H1 (cell line): ENCODE results near the gene RTN4RL1. TPM values are rescaled to one million over a fixed set of nuclear protein-coding genes. Genes with fewer than 3 reads are reported as not detected.

Experiments
- CTCF ChIA-PET: fragments of 300-600 bp; sonication (Branson Sonifier 250); formaldehyde crosslinking; loops from one replicate; lab custom pipeline; 2021; ENCODE audit not compliant: partially characterized antibody; lab: Charles Lee
- POLR2A ChIA-PET: fragments of 300-600 bp; sonication (Branson Sonifier 250); formaldehyde crosslinking; loops from one replicate; lab custom pipeline; 2021; ENCODE audit warnings: inconsistent platforms; ENCODE audit not compliant: partially characterized antibody; lab: Charles Lee
- DNase-seq, 2 experiments: peaks; one replicate each; pipeline versions ENCODE4 v3.0.0 to v3.0.0-alpha.2; 2010 to 2022; ENCODE audit warnings: low spot score in 2 of 2, low read depth in 1 of 2, mixed read lengths in 1 of 2
- FAIRE-seq: peaks from 2 replicates; lab custom pipeline; 2011; peaks lifted over from hg19 to GRCh38; lab: Jason Lieb, UNC
- H2AFZ ChIP-seq: 2 replicates; pipeline ENCODE4 v1.8.1; 2012; ENCODE audit warnings: low read length, inconsistent platforms
- H2AK5ac ChIP-seq: 2 replicates; pipeline ENCODE4 v1.6.1; 2013; ENCODE audit warnings: low read depth, low read length
- H2BK120ac ChIP-seq: replicated peaks from 2 replicates; pipeline ENCODE3; 2013; ENCODE audit warnings: low read depth, low read length, inconsistent platforms
- H2BK12ac ChIP-seq: 2 replicates; pipeline ENCODE4 v1.6.1; 2013; ENCODE audit warnings: low read depth, low read length
- H2BK15ac ChIP-seq: 2 replicates; pipeline ENCODE4 v1.6.1; 2013; ENCODE audit warnings: low read length
- H2BK20ac ChIP-seq: 2 replicates; pipeline ENCODE4 v1.6.1; 2013; ENCODE audit warnings: low read length
- H2BK5ac ChIP-seq: 2 replicates; pipeline ENCODE4 v1.6.1; 2013; ENCODE audit warnings: low read depth, low read length
- H3K14ac ChIP-seq: 2 replicates; pipeline ENCODE4 v1.6.1; 2013; ENCODE audit warnings: inconsistent platforms; ENCODE audit not compliant: insufficient read length
- H3K18ac ChIP-seq: 2 replicates; pipeline ENCODE4 v1.6.1; 2013; ENCODE audit warnings: low read length; ENCODE audit errors: extremely low read depth
- H3K23ac ChIP-seq: 2 replicates; pipeline ENCODE4 v1.6.1; 2013; ENCODE audit warnings: inconsistent platforms; ENCODE audit not compliant: insufficient read length
- H3K23me2 ChIP-seq: 2 replicates; pipeline ENCODE4 v1.6.1; 2013; ENCODE audit warnings: low read depth, low read length
- H3K27ac ChIP-seq: 2 replicates; pipeline ENCODE4 v1.6.1; 2011; ENCODE audit warnings: low read depth, low read length, inconsistent platforms
- H3K27me3 ChIP-seq, 4 experiments: replicated peaks in 1 of 4; 1 replicate in 1 of 4; 2 replicates in 3 of 4; pipeline versions ENCODE4 v1.6.1 to v1.8.1; 2011 to 2013; ENCODE audit warnings: low read length in 3 of 4, mild to moderate bottlenecking in 3 of 4, inconsistent platforms in 2 of 4, mixed read lengths in 2 of 4, moderate library complexity in 1 of 4; ENCODE audit not compliant: control insufficient read depth in 3 of 4, insufficient read depth in 3 of 4; ENCODE audit errors: extremely low read depth in 1 of 4
- H3K36me3 ChIP-seq, 4 experiments: 2 replicates each; pipeline versions ENCODE4 v1.6.1 to v1.8.1; 2011 to 2013; ENCODE audit warnings: mild to moderate bottlenecking in 4 of 4, low read length in 3 of 4, moderate library complexity in 2 of 4, control low read depth in 1 of 4, inconsistent platforms in 1 of 4; ENCODE audit not compliant: insufficient read depth in 4 of 4, control insufficient read depth in 2 of 4
- H3K4ac ChIP-seq: replicated peaks from 2 replicates; pipeline ENCODE3; 2013; ENCODE audit warnings: low read length, low read depth, mixed read lengths, inconsistent platforms; ENCODE audit not compliant: insufficient read length
- H3K4me1 ChIP-seq, 4 experiments: replicated peaks in 1 of 4; 1 replicate in 1 of 4; 2 replicates in 3 of 4; pipeline versions ENCODE4 v1.6.1 to v1.8.1; 2011 to 2013; ENCODE audit warnings: low read length in 3 of 4, inconsistent platforms in 2 of 4, mixed read lengths in 1 of 4; ENCODE audit not compliant: insufficient read depth in 4 of 4, control insufficient read depth in 3 of 4
- H3K4me2 ChIP-seq, 2 experiments: 2 replicates each; pipeline versions ENCODE4 v1.6.1 to v1.8.1; 2011 to 2013; ENCODE audit warnings: low read depth in 2 of 2, low read length in 2 of 2, control low read depth in 1 of 2, inconsistent platforms in 1 of 2, mild to moderate bottlenecking in 1 of 2; ENCODE audit not compliant: insufficient read depth in 1 of 2
- H3K4me3 ChIP-seq, 4 experiments: fragments of 200-600, 300-600 bp in 1 of 4; sonication (generic), shearing (Covaris generic), sonication (Bioruptor Twin) in 1 of 4; 2 replicates each; pipeline versions ENCODE4 v1.5.1 to v1.8.1; 2011 to 2016; ENCODE audit warnings: low read length in 4 of 4, low read depth in 3 of 4, control low read depth in 2 of 4, inconsistent platforms in 2 of 4, mild to moderate bottlenecking in 2 of 4, mixed read lengths in 1 of 4, moderate library complexity in 1 of 4; ENCODE audit not compliant: insufficient read depth in 2 of 4; ENCODE audit errors: extremely low read depth in 1 of 4
- H3K56ac ChIP-seq: replicated peaks from 2 replicates; pipeline ENCODE3; 2013; ENCODE audit warnings: low read depth, mild to moderate bottlenecking, mixed read lengths, low read length, inconsistent platforms; ENCODE audit not compliant: insufficient read length
- H3K79me1 ChIP-seq: 2 replicates; pipeline ENCODE4 v1.6.1; 2013; ENCODE audit warnings: low read depth, low read length, control low read depth
- H3K79me2 ChIP-seq, 2 experiments: 2 replicates each; pipeline versions ENCODE4 v1.6.1 to v1.8.1; 2012 to 2013; ENCODE audit warnings: low read length in 2 of 2, mild to moderate bottlenecking in 2 of 2, inconsistent platforms in 1 of 2; ENCODE audit not compliant: insufficient read depth in 2 of 2, control insufficient read depth in 1 of 2
- H3K9ac ChIP-seq, 4 experiments: replicated peaks in 1 of 4; 1 replicate in 1 of 4; 2 replicates in 3 of 4; pipeline versions ENCODE4 v1.6.1 to v1.8.1; 2011 to 2013; ENCODE audit warnings: low read depth in 3 of 4, low read length in 3 of 4, control low read depth in 2 of 4, mild to moderate bottlenecking in 2 of 4, moderate library complexity in 2 of 4, inconsistent platforms in 1 of 4; ENCODE audit errors: extremely low read depth in 1 of 4
- H3K9me3 ChIP-seq, 2 experiments: 2 replicates each; pipeline versions ENCODE4 v1.6.1 to v1.8.1; 2012 to 2013; ENCODE audit warnings: mild to moderate bottlenecking in 2 of 2, moderate library complexity in 2 of 2, control low read depth in 1 of 2, inconsistent platforms in 1 of 2, low read depth in 1 of 2, low read length in 1 of 2, mixed read lengths in 1 of 2; ENCODE audit not compliant: insufficient read depth in 2 of 2
- H4K20me1 ChIP-seq, 2 experiments: replicated peaks in 1 of 2; 2 replicates each; pipeline versions ENCODE3 to v1.8.1; 2011 to 2013; ENCODE audit warnings: inconsistent platforms in 2 of 2, low read length in 2 of 2, mild to moderate bottlenecking in 1 of 2; ENCODE audit not compliant: insufficient read depth in 2 of 2, control insufficient read depth in 1 of 2
- H4K5ac ChIP-seq: 2 replicates; pipeline ENCODE4 v1.6.1; 2013; ENCODE audit warnings: low read length, low read depth, mixed read lengths, inconsistent platforms; ENCODE audit not compliant: insufficient read length
- H4K8ac ChIP-seq: 2 replicates; pipeline ENCODE4 v1.8.0; 2013; ENCODE audit warnings: mild to moderate bottlenecking, moderate library complexity, low read length, inconsistent platforms; ENCODE audit not compliant: insufficient read depth; ENCODE audit errors: extremely low read depth
- H4K91ac ChIP-seq: replicated peaks from 2 replicates; pipeline ENCODE3; 2013; ENCODE audit warnings: low read length, mixed read lengths, inconsistent platforms; ENCODE audit not compliant: insufficient read length
- SUZ12 ChIP-seq: fragments of 200-600 bp; sonication (generic); IDR thresholded peaks from 2 replicates; pipeline ENCODE4 v1.6.1; 2012; ENCODE audit warnings: mild to moderate bottlenecking, inconsistent platforms, low read length, moderate library complexity, mixed read lengths
- TEAD4 ChIP-seq: IDR thresholded peaks from 2 replicates; pipeline ENCODE4 v1.6.1; 2012; ENCODE audit warnings: low read depth, low read length, inconsistent platforms, mixed read lengths
- WGBS, 2 experiments: shearing (Covaris generic) in 1 of 2; methylation state at CpG; one replicate each; pipeline versions ENCODE4 v1.1.6 to v1.1.7; 2013 to 2015; ENCODE audit warnings: low lambda C conversion rate in 2 of 2, mixed read lengths in 2 of 2, inconsistent platforms in 1 of 2, low coverage in 1 of 2, missing lambda C conversion rate in 1 of 2; ENCODE audit not compliant: insufficient replicate concordance in 2 of 2, insufficient coverage in 1 of 2, insufficient read length in 1 of 2; ENCODE audit errors: extremely low coverage in 1 of 2, missing lambda C conversion rate in 1 of 2; 5-methylcytosine and 5-hydroxymethylcytosine counted together
- polyA plus RNA-seq, 7 experiments: library from polyadenylated mRNA; depleted of rRNA in 3 of 7; stranded (reverse) in 5 of 7; unstranded in 2 of 7; fragments of >200 nt in 5 of 7; fragments of 200-250 nt in 2 of 7; gene quantifications; 1 replicate in 5 of 7; 2 replicates in 1 of 7; 4 replicates in 1 of 7; pipeline versions ENCODE4 v1.2.1 to v1.2.3, GENCODE V29; 2011 to 2013; ENCODE audit warnings: missing spikeins in 2 of 7, mixed read lengths in 2 of 7
- total RNA-seq: library from RNA; stranded (reverse); fragmentation: NEBNext Ultra II Directional; extraction: Animal tissue kit (Norgen Biotek cat#: 25700); gene quantifications from 2 replicates; pipeline ENCODE4 v1.2.1, GENCODE V29; 2021

RTN4RL1 gene
- total and polyA plus RNA-seq, 2 of the 8 experiments (the other 6 are each of a cell fraction or from before 2014, with no cell fraction given): 0.09 TPM; not detected in 1

DNA sequence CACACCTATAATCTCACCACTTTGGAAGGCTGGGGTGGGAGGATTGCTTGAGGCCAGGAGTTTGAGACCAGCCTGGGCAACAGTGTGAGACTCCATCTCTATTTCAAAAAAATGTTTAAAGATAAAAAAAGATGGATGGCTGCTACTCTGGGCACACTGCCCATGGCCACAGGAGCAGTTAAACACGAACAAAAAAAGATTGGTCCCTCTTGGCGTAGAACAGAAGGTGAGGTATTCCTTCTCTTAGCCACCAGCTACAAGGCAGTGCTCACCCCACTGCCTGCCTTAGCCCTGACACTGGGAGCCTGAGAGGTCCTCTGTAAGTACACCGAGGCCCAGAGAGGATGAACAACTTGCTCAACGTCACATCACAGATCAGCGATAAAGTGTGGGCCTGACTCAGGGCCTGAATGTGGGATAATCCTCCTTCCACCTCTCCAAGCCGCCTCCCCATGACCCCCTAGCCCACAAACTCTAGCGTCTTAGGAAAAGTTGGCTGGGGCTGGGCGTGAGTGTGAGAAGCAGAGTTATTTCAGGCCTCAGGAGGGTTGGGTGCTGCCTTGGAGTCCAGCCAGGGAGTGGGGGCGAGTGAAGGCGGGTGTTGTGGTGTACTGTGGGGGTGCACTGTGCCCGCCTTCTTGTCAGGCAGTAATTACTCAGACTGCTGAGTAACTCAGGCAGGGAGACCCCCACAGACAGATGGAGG, 2.5 kb upstream of the RTN4RL1 start:
- TF ChIP-seq SUZ12 (peak; percentile 40; the same call in 1 of the 2 replicates), TEAD4 (no peak)
- peaks cover 67 to 71% (median 69%) of the 10 kb centered on the region in 4 experiments for H3K27me3 ChIP-seq
- H3K4ac ChIP-seq: no peak overlapping the region
- H3K23me2 ChIP-seq: peaks cover 16% of the 10 kb centered on the region; the same call in 1 of the 2 replicates
- no peaks in the 10 kb centered on the region for H3K9me3 ChIP-seq
- no peak overlapping the region for H3K14ac ChIP-seq
- no peak overlapping the region for H3K27ac ChIP-seq
- peaks cover 0 to 8% of the 10 kb centered on the region in 2 experiments for H4K20me1 ChIP-seq
- no peak overlapping the region for H3K9ac ChIP-seq
- CTCF ChIA-PET: interaction anchor here (0.6 to 5.3 kb wide), 12 partner anchors 8 to 398 kb away, joined by 3 to 47 read pairs (median 4); partner anchors contain the start of gene HIC1
- peak overlapping the region; percentile 7; the same call in 1 of the 2 replicates for H2AK5ac ChIP-seq
- no peak overlapping the region for H2BK5ac ChIP-seq
- no peak overlapping the region for H2AFZ ChIP-seq
- H2BK120ac ChIP-seq: no peak overlapping the region
- H4K91ac ChIP-seq: no peak overlapping the region
- H4K8ac ChIP-seq: no peak overlapping the region
- H3K4me2 ChIP-seq: no peak overlapping the region
- H3K4me3 ChIP-seq: no peak overlapping the region
- H2BK12ac ChIP-seq: no peak overlapping the region
- H2BK20ac ChIP-seq: no peak overlapping the region
- no peak overlapping the region for H4K5ac ChIP-seq
- peaks cover 0 to 6% (median 0%) of the 10 kb centered on the region in 4 experiments; a peak in 1 of 8 replicates for H3K36me3 ChIP-seq
- POLR2A ChIA-PET: interaction anchor here (0.6 to 1.2 kb wide), 3 partner anchors 10 to 24 kb away, joined by 3 to 4 read pairs (median 3); no protein-coding TSS in a partner anchor
- DNase-seq (no peak), FAIRE-seq (no peak)
- no peak overlapping the region for H3K56ac ChIP-seq
- H3K18ac ChIP-seq: no peak overlapping the region
- WGBS, 2 experiments: 81% methylated on average over 11 of the region's 11 CpGs; no CpG with 5 or more reads in 1 of the 2 experiments
- H3K79me2 ChIP-seq: no peaks in the 10 kb centered on the region
- H3K4me1 ChIP-seq: peaks cover 4 to 20% (median 7%) of the 10 kb centered on the region in 4 experiments
- H2BK15ac ChIP-seq: no peak overlapping the region
- no peak overlapping the region for H3K23ac ChIP-seq
- H3K79me1 ChIP-seq: no peaks in the 10 kb centered on the region
